ENCODE measurements around the gene B3GALT5. TPM values are rescaled to one million over a fixed set of nuclear protein-coding genes. Genes with fewer than 3 reads are reported as not detected.
A peak's percentile ranks its signal among the peaks of the same experiment; 100 is the strongest.

Gene B3GALT5
- total RNA-seq, 2 donors from 2014 or later = 0.14 TPM; not detected in 1

DNA sequence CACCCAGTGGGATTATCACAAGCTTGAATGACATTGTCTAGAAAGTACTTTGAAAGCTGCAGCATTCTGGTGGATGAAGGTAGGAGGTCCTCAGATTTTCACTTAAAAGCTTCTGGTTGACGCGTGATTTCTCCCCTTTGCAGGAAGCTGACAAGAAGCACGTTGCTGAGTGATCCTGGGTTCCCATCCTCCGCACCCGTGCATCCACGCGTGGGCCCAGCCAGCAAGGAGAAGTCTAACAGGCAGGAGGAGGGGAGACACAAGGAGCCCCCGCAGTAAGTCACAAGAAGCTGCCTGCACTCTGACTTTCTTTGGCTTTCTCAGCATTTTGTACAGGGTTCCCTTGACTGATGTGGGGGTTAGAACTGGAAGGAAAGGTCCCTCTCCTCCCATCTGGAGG lies 7.8 kb upstream of the B3GALT5 start:
- no peaks in the 10 kb centered on the region for H3K36me3 ChIP-seq
- no peak overlapping the region for H3K27ac ChIP-seq
- H3K27me3 ChIP-seq (replicated peaks; ENCODE audit: insufficient read depth) = no peaks in the 10 kb centered on the region
- no peaks in the 10 kb centered on the region for H3K4me1 ChIP-seq (ENCODE audit: control insufficient read depth in 1 of 2, low read depth in 2 of 2)
- H3K9me3 ChIP-seq = no peaks in the 10 kb centered on the region
- H3K4me3 ChIP-seq = no peak overlapping the region
- ATAC-seq (ENCODE audit: insufficient number of reproducible peaks, low FRiP score, low read depth) (no peak), DNase-seq (ENCODE audit: low spot score) (no peak)
- TF ChIP-seq, protein P1, sequence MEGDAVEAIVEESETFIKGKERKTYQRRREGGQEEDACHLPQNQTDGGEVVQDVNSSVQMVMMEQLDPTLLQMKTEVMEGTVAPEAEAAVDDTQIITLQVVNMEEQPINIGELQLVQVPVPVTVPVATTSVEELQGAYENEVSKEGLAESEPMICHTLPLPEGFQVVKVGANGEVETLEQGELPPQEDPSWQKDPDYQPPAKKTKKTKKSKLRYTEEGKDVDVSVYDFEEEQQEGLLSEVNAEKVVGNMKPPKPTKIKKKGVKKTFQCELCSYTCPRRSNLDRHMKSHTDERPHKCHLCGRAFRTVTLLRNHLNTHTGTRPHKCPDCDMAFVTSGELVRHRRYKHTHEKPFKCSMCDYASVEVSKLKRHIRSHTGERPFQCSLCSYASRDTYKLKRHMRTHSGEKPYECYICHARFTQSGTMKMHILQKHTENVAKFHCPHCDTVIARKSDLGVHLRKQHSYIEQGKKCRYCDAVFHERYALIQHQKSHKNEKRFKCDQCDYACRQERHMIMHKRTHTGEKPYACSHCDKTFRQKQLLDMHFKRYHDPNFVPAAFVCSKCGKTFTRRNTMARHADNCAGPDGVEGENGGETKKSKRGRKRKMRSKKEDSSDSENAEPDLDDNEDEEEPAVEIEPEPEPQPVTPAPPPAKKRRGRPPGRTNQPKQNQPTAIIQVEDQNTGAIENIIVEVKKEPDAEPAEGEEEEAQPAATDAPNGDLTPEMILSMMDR (IDR thresholded peaks at IDR 0.05) = no peak

DNA sequence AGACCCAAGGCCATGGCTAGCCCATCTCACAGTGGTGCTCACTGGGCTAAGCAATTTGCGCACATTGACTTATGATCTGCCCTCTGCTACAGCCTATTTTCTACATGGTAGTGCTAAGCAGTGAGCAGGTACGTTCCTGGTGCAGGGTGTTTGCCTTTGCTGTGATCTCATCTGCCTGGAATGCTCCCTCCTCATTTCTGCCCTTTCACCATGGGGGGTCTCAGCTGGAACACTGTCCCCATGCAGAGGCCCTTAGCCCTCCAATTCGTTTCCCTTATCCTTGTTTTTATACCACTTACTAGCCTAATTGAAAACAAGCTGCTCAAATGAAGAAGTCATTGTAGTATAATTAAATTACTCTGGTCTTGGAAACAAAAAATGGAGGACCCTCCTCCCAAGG lies 2.0 kb upstream of the B3GALT5 start:
- DNase-seq (ENCODE audit: low spot score) (no peak), ATAC-seq (ENCODE audit: insufficient number of reproducible peaks, low FRiP score, low read depth) (no peak)
- H3K36me3 ChIP-seq = no peaks in the 10 kb centered on the region
- no peak overlapping the region for H3K4me3 ChIP-seq
- H3K9me3 ChIP-seq = no peaks in the 10 kb centered on the region
- peaks cover 0 to 12% of the 10 kb centered on the region in 2 donors for H3K4me1 ChIP-seq (ENCODE audit: control insufficient read depth in 1 of 2, low read depth in 2 of 2)
- H3K27me3 ChIP-seq (replicated peaks; ENCODE audit: insufficient read depth) = peaks cover 11% of the 10 kb centered on the region
- no peak overlapping the region for H3K27ac ChIP-seq
- TF ChIP-seq, protein P1 (IDR thresholded peaks at IDR 0.05) = no peak

DNA sequence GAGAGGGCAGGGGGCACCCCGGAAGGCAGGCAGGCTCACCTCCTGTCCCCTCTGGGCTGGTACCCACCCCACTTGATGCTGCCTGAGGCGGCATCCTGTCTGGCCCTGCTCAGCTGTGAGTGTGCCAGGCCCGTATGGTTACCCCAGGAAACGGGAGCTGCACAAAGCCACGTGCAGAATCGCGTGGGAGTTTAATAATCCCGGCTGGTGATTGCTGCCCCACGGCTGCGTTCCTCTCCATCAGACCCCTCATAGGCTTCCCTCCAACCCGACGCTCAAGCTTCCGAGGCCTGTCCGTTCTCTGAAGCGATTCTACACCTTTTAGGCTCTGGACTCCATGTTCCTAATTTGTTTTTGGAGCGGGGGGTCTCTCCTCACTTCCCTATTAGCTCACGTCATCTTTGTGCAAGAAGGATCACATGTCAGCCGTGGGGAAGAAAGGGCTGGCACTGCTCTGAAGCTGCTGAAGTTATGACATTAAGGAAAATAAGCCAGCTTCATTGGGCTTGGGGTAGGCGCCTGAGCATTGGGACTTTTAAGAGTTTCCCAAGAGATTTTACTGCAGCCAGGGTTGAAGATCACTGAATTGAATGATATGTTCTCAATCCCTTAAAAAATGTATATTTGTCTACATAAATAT lies 1.1 kb upstream of the B3GALT5 start:
- DNase-seq (ENCODE audit: low spot score) (no peak), ATAC-seq (ENCODE audit: insufficient number of reproducible peaks, low FRiP score, low read depth) (no peak)
- H3K4me3 ChIP-seq = no peak overlapping the region

DNA sequence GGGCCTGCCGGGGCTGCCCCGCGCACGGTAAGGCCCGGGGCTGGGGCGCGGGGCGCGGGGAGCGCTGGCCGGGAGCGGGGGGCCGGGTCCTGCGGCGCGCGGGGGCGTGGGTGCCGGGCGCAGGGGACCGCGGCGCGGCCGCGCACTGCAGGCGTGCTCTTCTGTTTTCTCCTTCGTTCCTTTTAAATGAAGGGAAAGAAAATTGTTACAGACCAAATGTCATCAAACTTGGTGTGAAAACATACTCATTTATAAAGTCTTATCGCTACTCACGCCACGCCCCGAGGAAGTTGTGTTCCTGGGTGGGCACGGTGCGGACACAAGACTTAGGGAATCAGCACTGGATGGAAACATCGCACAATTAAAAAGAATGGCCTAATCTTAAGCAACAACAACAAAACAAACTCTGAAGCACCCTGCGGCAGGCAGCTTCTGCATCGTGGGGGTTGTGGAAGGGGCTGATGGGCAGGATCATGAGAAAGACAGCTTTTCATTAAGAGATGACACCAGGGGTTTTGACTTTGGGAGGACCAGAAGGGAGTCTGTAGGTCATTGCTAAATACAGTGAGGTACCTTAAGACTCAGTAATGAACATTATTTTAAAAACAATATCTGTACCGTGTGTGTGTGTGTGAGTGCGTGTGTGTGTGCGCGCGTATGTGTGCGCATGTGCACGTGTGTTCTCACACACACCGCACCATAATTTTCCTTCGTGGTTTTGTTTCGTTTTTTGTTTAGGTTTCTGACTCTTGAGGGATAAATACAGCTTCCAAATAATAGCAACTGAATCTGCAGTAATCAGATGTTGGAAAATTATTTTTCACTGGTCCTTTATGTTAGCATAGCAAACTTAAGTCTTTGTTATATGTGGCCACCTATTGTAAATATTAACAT lies 548 bp downstream of the B3GALT5 start:
- ATAC-seq (ENCODE audit: insufficient number of reproducible peaks, low FRiP score, low read depth) = no peak
- TF ChIP-seq, protein P1 (IDR thresholded peaks at IDR 0.05) = no peak
- Histone ChIP-seq H3K4me1 (ENCODE audit: control insufficient read depth in 1 of 2, low read depth in 2 of 2) (peaks cover 0 to 12% of the 10 kb centered on the region in 2 donors), H3K36me3 (no peaks in the 10 kb centered on the region), H3K27ac (no peak overlapping the region), H3K27me3 (replicated peaks; ENCODE audit: insufficient read depth) (peaks cover 11% of the 10 kb centered on the region), H3K4me3 (peak overlapping the region; percentile 41), H3K9me3 (no peaks in the 10 kb centered on the region)
- DNase-seq (ENCODE audit: low spot score) = no peak

More for the DNA sequence above, 1.1 kb upstream of the B3GALT5 start:
- Histone ChIP-seq H3K36me3 (no peaks in the 10 kb centered on the region), H3K27ac (no peak overlapping the region), H3K27me3 (replicated peaks; ENCODE audit: insufficient read depth) (peaks cover 11% of the 10 kb centered on the region), H3K9me3 (no peaks in the 10 kb centered on the region), H3K4me1 (ENCODE audit: control insufficient read depth in 1 of 2, low read depth in 2 of 2) (peaks cover 0 to 12% of the 10 kb centered on the region in 2 donors)
- TF ChIP-seq, protein P1 (IDR thresholded peaks at IDR 0.05) = no peak

DNA sequence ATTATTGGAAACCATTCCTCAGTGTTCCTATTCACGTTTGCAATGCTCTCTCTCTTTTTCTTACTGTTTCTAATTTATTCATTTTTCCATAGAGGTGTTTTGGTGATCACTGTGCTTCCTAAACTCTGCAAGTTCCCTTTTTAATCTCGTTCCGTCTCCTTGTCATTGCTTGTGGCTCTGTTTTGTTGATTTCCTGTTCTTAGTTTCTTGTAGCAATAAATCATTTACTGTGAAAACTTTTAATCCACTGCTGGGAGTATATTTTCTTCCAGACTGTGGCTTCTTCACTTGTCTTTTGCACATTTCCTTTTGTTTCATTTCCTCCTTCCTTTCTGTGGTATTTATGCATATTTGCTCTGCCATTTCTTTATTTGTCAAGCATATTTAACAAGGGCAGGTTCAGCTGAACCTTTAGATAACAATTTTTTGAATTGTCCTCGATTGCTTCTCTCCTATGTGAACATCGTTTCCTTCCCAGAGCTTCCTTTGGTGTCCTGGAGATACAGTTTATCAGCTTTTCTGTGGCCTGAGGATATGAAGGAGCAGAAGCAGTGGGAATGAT lies 3.6 kb downstream of the B3GALT5 start:
- Histone ChIP-seq H3K4me1 (ENCODE audit: control insufficient read depth in 1 of 2, low read depth in 2 of 2) (peaks cover 0 to 12% of the 10 kb centered on the region in 2 donors), H3K27ac (no peak overlapping the region), H3K4me3 (no peak overlapping the region), H3K9me3 (no peaks in the 10 kb centered on the region), H3K36me3 (no peaks in the 10 kb centered on the region), H3K27me3 (replicated peaks; ENCODE audit: insufficient read depth) (peaks cover 11% of the 10 kb centered on the region)
- ATAC-seq (ENCODE audit: insufficient number of reproducible peaks, low FRiP score, low read depth) = no peak
- no peak for DNase-seq (ENCODE audit: low spot score)
- TF ChIP-seq, protein P1 (IDR thresholded peaks at IDR 0.05) = no peak

All from thoracic aorta (tissue), 2 donors.